Activated naive CD4-positive, alpha-beta T cell (primary cell): ENCODE measurements around the gene PCDHB7.
"Not testable (repeated sequence)": the region's sequence is repeated elsewhere in the genome, so short reads cannot be mapped to it uniquely, and the experiment has no call there.

ENCODE experiments used
- DNase-seq, 4 experiments: peaks; one replicate each; lab custom pipeline; 2025; lab: John Stamatoyannopoulos, UW

PCDHB7 gene

DNA sequence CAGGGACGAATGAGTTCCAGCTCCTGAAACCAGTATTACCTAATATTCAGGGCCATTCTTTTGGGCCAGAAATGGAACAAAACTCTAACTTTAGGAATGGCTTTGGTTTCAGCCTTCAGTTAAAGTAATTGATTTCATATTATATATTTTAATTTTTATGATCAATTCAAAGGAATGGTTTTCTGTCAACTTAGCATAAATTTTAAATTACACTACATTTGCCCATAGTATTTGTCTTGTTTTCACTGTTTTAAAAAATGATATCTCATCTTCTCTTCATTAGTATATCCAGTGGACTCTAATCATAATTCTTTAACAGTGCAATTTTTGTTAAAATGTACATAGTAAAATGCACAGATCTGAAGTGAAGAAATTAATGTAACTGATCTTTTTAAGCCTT is 7.9 kb downstream of the PCDHB7 start:
- no peak for DNase-seq

DNA sequence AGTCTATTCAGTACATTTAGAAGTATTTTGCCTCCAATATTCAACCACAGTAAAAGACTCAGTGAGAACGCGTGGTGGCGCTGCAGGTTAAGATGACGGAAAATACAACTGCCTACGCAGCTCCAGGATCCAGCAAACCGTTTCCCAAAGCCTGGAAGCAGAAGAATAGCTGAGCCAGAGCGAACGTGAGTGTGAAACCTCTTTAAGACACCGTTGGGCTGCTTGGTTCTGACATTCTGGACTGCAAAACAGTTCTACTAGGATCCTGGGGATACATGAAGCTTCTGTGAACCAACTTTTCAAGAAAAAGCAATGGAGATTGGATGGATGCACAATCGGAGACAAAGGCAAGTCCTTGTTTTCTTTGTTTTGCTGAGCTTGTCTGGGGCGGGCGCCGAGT is 9.8 kb downstream of the PCDHB7 start, which contains the start of gene PCDHB16:
TSS of gene PCDHB16 (plus strand) at position 140 of the 400 bp plus-strand sequence. CDS start at position 313, 173 bp downstream.
- DNase-seq = no peak

- not testable (repeated sequence) for DNase-seq
Observed at GRCh38 chr5:141184117-141184855, 11.8 kb downstream of the PCDHB7 start.

- no peak for DNase-seq
Observed at GRCh38 chr5:141186897-141187512, 14.6 kb downstream of the PCDHB7 start, which contains the start of gene PCDHB9. TSS of gene PCDHB9 (plus strand) at chr5:141187161. CDS start at chr5:141187319, 158 bp downstream.

DNA sequence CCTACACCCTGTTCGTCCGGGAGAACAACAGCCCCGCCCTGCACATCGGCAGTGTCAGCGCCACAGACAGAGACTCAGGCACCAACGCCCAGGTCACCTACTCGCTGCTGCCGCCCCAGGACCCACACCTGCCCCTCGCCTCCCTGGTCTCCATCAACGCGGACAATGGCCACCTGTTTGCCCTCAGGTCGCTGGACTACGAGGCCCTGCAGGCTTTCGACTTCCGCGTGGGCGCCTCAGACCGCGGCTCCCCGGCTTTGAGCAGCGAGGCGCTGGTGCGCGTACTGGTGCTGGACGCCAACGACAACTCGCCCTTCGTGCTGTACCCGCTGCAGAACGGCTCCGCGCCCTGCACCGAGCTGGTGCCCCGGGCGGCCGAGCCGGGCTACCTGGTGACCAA is 16.2 kb downstream of the PCDHB7 start:
- not testable (repeated sequence) for DNase-seq

DNA sequence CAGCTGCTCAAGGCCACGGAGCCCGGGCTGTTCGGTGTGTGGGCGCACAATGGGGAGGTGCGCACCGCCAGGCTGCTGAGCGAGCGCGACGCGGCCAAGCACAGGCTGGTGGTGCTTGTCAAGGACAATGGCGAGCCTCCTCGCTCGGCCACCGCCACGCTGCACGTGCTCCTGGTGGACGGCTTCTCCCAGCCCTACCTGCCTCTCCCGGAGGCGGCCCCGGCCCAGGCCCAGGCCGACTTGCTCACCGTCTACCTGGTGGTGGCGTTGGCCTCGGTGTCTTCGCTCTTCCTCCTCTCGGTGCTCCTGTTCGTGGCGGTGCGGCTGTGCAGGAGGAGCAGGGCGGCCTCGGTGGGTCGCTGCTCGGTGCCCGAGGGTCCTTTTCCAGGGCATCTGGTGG is 16.7 kb downstream of the PCDHB7 start:
- DNase-seq = not testable (repeated sequence)

GRCh38 chr5:141192110-141192725 is 19.8 kb downstream of the PCDHB7 start, which contains the start of gene PCDHB10:
TSS of gene PCDHB10 (plus strand) at chr5:141192353. CDS start at chr5:141192553, 200 bp downstream.
- DNase-seq = no peak

- not testable (repeated sequence) for DNase-seq
Observed at GRCh38 chr5:141194332-141194731, 21.9 kb downstream of the PCDHB7 start.

GRCh38 chr5:141196363-141196762 is 23.9 kb downstream of the PCDHB7 start:
- DNase-seq = no peak

GRCh38 chr5:141199359-141200235 is 27.2 kb downstream of the PCDHB7 start, which contains the start of gene PCDHB11:
TSS of gene PCDHB11 (plus strand) at chr5:141199627. CDS start at chr5:141199775, 148 bp downstream.
- DNase-seq = no peak

GRCh38 chr5:141201126-141201525 is 28.7 kb downstream of the PCDHB7 start:
- not testable (repeated sequence) for DNase-seq

- not testable (repeated sequence) for DNase-seq
Observed at GRCh38 chr5:141201646-141202045, 29.2 kb downstream of the PCDHB7 start.

GRCh38 chr5:141208478-141208877 is 36.0 kb downstream of the PCDHB7 start, which contains the start of gene PCDHB12:
TSS of gene PCDHB12 (plus strand) at chr5:141208719. CDS start at chr5:141208908, 189 bp downstream.
- DNase-seq = no peak

DNA sequence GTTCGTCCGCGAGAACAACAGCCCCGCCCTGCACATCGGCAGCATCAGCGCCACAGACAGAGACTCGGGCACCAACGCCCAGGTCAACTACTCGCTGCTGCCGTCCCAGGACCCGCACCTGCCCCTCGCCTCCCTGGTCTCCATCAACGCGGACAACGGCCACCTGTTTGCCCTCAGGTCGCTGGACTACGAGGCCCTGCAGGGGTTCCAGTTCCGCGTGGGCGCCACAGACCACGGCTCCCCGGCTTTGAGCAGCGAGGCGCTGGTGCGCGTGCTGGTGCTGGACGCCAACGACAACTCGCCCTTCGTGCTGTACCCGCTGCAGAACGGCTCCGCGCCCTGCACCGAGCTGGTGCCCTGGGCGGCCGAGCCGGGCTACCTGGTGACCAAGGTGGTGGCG is 37.8 kb downstream of the PCDHB7 start:
- not testable (repeated sequence) for DNase-seq

DNA sequence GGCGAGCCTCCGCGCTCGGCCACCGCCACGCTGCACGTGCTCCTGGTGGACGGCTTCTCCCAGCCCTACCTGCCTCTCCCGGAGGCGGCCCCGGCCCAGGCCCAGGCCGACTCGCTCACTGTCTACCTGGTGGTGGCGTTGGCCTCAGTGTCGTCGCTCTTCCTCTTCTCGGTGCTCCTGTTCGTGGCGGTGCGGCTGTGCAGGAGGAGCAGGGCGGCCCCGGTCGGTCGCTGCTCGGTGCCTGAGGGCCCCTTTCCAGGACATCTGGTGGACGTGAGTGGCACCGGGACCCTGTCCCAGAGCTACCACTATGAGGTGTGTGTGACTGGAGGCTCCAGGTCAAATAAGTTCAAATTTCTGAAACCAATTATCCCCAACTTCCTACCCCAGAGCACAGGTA is 38.4 kb downstream of the PCDHB7 start:
- not testable (repeated sequence) for DNase-seq

DNA sequence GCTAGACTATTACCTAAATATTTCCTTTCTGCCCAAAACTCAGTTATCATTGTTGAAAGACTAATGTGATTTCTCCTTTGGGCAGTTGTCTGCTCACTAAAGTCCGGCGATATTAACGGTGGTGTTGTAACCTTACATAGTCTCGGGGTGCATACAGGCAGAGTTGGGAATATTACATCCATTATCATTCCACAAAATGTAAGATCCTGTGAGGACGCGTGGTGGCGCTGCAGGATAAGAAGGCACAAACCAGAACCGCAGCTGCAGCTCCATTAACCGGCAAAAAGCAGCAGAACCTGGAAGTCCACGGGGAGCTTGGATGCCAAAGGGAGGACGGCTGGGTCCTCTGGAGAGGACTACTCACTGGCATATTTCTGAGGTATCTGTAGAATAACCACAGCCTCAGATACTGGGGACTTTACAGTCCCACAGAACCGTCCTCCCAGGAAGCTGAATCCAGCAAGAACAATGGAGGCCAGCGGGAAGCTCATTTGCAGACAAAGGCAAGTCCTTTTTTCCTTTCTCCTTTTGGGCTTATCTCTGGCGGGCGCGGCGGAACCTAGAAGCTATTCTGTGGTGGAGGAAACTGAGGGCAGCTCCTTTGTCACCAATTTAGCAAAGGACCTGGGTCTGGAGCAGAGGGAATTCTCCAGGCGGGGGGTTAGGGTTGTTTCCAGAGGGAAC is 41.4 kb downstream of the PCDHB7 start, which contains the start of gene PCDHB13:
TSS of gene PCDHB13 (plus strand) at position 264 of the 684 bp plus-strand sequence. CDS start at position 469, 205 bp downstream.
- DNase-seq = not testable (repeated sequence)

DNA sequence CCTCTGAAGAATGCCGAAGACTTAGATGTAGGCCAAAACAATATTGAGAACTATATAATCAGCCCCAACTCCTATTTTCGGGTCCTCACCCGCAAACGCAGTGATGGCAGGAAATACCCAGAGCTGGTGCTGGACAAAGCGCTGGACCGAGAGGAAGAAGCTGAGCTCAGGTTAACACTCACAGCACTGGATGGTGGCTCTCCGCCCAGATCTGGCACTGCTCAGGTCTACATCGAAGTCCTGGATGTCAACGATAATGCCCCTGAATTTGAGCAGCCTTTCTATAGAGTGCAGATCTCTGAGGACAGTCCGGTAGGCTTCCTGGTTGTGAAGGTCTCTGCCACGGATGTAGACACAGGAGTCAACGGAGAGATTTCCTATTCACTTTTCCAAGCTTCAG is 42.1 kb downstream of the PCDHB7 start:
- not testable (repeated sequence) for DNase-seq

DNA sequence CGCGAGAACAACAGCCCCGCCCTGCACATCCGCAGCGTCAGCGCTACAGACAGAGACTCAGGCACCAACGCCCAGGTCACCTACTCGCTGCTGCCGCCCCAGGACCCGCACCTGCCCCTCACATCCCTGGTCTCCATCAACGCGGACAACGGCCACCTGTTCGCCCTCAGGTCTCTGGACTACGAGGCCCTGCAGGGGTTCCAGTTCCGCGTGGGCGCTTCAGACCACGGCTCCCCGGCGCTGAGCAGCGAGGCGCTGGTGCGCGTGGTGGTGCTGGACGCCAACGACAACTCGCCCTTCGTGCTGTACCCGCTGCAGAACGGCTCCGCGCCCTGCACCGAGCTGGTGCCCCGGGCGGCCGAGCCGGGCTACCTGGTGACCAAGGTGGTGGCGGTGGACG is 43.1 kb downstream of the PCDHB7 start:
- not testable (repeated sequence) for DNase-seq

DNA sequence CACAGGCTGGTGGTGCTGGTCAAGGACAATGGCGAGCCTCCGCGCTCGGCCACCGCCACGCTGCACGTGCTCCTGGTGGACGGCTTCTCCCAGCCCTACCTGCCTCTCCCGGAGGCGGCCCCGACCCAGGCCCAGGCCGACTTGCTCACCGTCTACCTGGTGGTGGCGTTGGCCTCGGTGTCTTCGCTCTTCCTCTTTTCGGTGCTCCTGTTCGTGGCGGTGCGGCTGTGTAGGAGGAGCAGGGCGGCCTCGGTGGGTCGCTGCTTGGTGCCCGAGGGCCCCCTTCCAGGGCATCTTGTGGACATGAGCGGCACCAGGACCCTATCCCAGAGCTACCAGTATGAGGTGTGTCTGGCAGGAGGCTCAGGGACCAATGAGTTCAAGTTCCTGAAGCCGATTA is 43.6 kb downstream of the PCDHB7 start:
- DNase-seq = not testable (repeated sequence)

- no peak for DNase-seq
Observed at GRCh38 chr5:141223112-141223783, 50.8 kb downstream of the PCDHB7 start, which contains the start of gene PCDHB14. TSS of gene PCDHB14 (plus strand) at chr5:141223343. CDS start at chr5:141223506, 163 bp downstream.
